Neural cell (in vitro differentiated cells): Measurements from ENCODE around the gene STKLD1. TPM values are rescaled to one million over a fixed set of nuclear protein-coding genes. Genes with fewer than 3 reads are reported as not detected.

ENCODE experiments used
- H2AFZ ChIP-seq: fragments of 200-600, 300-800 bp; sonication (generic), shearing (Covaris generic); 2 replicates; pipeline ENCODE4 v1.6.0; 2014; ENCODE audit warnings: low read depth, mild to moderate bottlenecking, antibody characterized with exemption, low read length, moderate library complexity
- H3F3A ChIP-seq: fragments of 200-600 bp; shearing (Covaris generic); 2 replicates; pipeline ENCODE4 v1.6.1; 2016; ENCODE audit warnings: mild to moderate bottlenecking, moderate library complexity, mixed read lengths, antibody characterized with exemption, low read length; ENCODE audit not compliant: insufficient read depth, poor library complexity, severe bottlenecking
- H3K27ac ChIP-seq: fragments of 200-600, 300-800 bp; sonication (generic), shearing (Covaris generic); 2 replicates; pipeline ENCODE4 v1.5.1; 2014; ENCODE audit warnings: mild to moderate bottlenecking, low read length, moderate library complexity
- H3K27me3 ChIP-seq: fragments of 300-800, 200-600 bp; sonication (generic), shearing (Covaris generic); 2 replicates; pipeline ENCODE4 v1.6.0; 2014; ENCODE audit warnings: mild to moderate bottlenecking, low read depth, low read length, moderate library complexity; ENCODE audit not compliant: insufficient read depth
- H3K36me3 ChIP-seq: fragments of 300-800, 200-600 bp; sonication (generic), shearing (Covaris generic); 2 replicates; pipeline ENCODE4 v1.5.1; 2014; ENCODE audit warnings: mild to moderate bottlenecking, antibody characterized with exemption, low read length, moderate library complexity; ENCODE audit not compliant: insufficient read depth
- H3K4me2 ChIP-seq: fragments of 300-800, 200-600 bp; sonication (generic), shearing (Covaris generic); 2 replicates; pipeline ENCODE4 v1.6.0; 2014; ENCODE audit warnings: mild to moderate bottlenecking, low read length
- H3K4me3 ChIP-seq: fragments of 300-800, 200-600 bp; sonication (generic), shearing (Covaris generic); 2 replicates; pipeline ENCODE4 v1.5.1; 2014; ENCODE audit warnings: mild to moderate bottlenecking, low read length, moderate library complexity
- H3K79me2 ChIP-seq: fragments of 200-600 bp; shearing (Covaris generic); replicated peaks from 2 replicates; pipeline ENCODE4 v1.6.0; 2014; ENCODE audit warnings: mild to moderate bottlenecking, low read length, moderate library complexity; ENCODE audit not compliant: insufficient read depth
- H3K9ac ChIP-seq: fragments of 300-800, 200-600 bp; sonication (generic), shearing (Covaris generic); 2 replicates; pipeline ENCODE4 v1.6.1; 2016; ENCODE audit warnings: mild to moderate bottlenecking, low read length, mixed read lengths
- H3K9me2 ChIP-seq: fragments of 200-600 bp; shearing (Covaris generic); 2 replicates; pipeline ENCODE4 v1.6.1; 2016; ENCODE audit warnings: mild to moderate bottlenecking, low read length, mixed read lengths; ENCODE audit not compliant: insufficient read depth
- H3K9me3 ChIP-seq: fragments of 200-600, 300-800 bp; sonication (generic), shearing (Covaris generic); 2 replicates; pipeline ENCODE4 v1.6.1; 2016; ENCODE audit warnings: mild to moderate bottlenecking, mixed run types, low read length, moderate library complexity, mixed read lengths
- H4K20me1 ChIP-seq: fragments of 200-600 bp; shearing (Covaris generic); 2 replicates; pipeline ENCODE4 v1.6.1; 2016; ENCODE audit warnings: mild to moderate bottlenecking, mixed run types; ENCODE audit not compliant: insufficient read depth
- EP300 ChIP-seq: fragments of 450-650 bp; conservative IDR thresholded peaks from 2 replicates; pipeline ENCODE4 v1.6.1; 2014; ENCODE audit warnings: antibody characterized with exemption, mild to moderate bottlenecking, moderate library complexity; ENCODE audit not compliant: poor library complexity, severe bottlenecking
- EZH2 ChIP-seq: fragments of 200-600, 300-800 bp; shearing (Covaris generic), sonication (generic); IDR thresholded peaks from 2 replicates; pipeline ENCODE4 v1.6.1; 2014; ENCODE audit warnings: antibody characterized with exemption, low read length, borderline replicate concordance, mild to moderate bottlenecking; ENCODE audit not compliant: insufficient read depth, poor library complexity, severe bottlenecking
- MXI1 ChIP-seq: fragments of 450-650 bp; conservative IDR thresholded peaks from 2 replicates; pipeline ENCODE4 v1.6.1; 2014; ENCODE audit warnings: antibody characterized with exemption, mild to moderate bottlenecking; ENCODE audit not compliant: poor library complexity, severe bottlenecking
- POLR2AphosphoS5 ChIP-seq: IDR thresholded peaks from 2 replicates; pipeline ENCODE4 v1.6.1; 2012
- RAD21 ChIP-seq: fragments of 450-650 bp; conservative IDR thresholded peaks from 2 replicates; pipeline ENCODE4 v1.6.1; 2014; ENCODE audit warnings: antibody characterized with exemption, mild to moderate bottlenecking, moderate library complexity
- SMC3 ChIP-seq: fragments of 450-650 bp; conservative IDR thresholded peaks from 2 replicates; pipeline ENCODE4 v1.6.1; 2014; ENCODE audit warnings: antibody characterized with exemption, mild to moderate bottlenecking, moderate library complexity; ENCODE audit not compliant: poor library complexity
- TAF1 ChIP-seq: IDR thresholded peaks from 2 replicates; pipeline ENCODE4 v1.6.1; 2012; ENCODE audit warnings: low read depth
- polyA plus RNA-seq: library from polyadenylated mRNA; depleted of rRNA; stranded (reverse); fragments of >200 nt; gene quantifications from 2 replicates; pipeline ENCODE4 v1.2.3, GENCODE V29; 2014
- TF ChIP-seq, protein P1 (sequence below): fragments of 450-650 bp; IDR thresholded peaks from 2 replicates; pipeline ENCODE4 v1.5.1; 2014; ENCODE audit warnings: antibody characterized with exemption, mild to moderate bottlenecking, moderate library complexity; ENCODE audit not compliant: poor library complexity, severe bottlenecking
- TF ChIP-seq, protein P2 (sequence below): IDR thresholded peaks from 2 replicates; pipeline ENCODE4 v1.6.1; 2012; ENCODE audit warnings: borderline replicate concordance

STKLD1 gene
- polyA plus RNA-seq, 1 donor from 2014 or later: 1.1 TPM

DNA sequence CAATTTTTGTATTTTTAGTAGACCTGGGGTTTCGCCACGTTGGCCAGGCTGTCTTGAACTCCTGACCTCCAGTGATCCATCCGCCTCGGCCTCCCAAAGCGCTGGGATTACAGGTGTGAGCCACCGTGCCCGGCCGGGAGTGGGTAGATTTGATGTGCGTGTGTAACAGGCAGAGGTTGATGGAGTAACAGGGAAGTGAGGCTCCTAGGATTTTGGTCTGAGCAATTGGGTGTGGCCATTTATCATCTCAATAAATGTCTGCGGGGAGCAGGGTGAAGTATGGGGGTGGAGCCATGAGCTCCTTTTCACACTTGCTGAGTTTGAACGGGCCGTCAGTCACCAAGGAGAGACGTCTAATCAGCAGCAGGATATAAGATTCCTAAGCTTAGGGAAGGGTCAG lies 42.8 kb downstream of the STKLD1 start:
- Histone ChIP-seq H3K79me2 (peaks cover 18% of the 10 kb centered on the region), H3K27ac (no peak overlapping the region), H3K4me2 (no peak overlapping the region), H3K27me3 (no peaks in the 10 kb centered on the region), H3K9ac (no peak overlapping the region), H3K9me3 (no peaks in the 10 kb centered on the region), H2AFZ (no peak overlapping the region), H4K20me1 (no peaks in the 10 kb centered on the region), H3K4me3 (peak overlapping the region; percentile 80), H3K9me2 (no peaks in the 10 kb centered on the region), H3F3A (no peaks in the 10 kb centered on the region), H3K36me3 (no peaks in the 10 kb centered on the region)
- no peak for TF ChIP-seq POLR2AphosphoS5
- TF ChIP-seq RAD21: no peak
- no peak for TF ChIP-seq SMC3
- TF ChIP-seq MXI1: no peak
- TF ChIP-seq, protein P1, sequence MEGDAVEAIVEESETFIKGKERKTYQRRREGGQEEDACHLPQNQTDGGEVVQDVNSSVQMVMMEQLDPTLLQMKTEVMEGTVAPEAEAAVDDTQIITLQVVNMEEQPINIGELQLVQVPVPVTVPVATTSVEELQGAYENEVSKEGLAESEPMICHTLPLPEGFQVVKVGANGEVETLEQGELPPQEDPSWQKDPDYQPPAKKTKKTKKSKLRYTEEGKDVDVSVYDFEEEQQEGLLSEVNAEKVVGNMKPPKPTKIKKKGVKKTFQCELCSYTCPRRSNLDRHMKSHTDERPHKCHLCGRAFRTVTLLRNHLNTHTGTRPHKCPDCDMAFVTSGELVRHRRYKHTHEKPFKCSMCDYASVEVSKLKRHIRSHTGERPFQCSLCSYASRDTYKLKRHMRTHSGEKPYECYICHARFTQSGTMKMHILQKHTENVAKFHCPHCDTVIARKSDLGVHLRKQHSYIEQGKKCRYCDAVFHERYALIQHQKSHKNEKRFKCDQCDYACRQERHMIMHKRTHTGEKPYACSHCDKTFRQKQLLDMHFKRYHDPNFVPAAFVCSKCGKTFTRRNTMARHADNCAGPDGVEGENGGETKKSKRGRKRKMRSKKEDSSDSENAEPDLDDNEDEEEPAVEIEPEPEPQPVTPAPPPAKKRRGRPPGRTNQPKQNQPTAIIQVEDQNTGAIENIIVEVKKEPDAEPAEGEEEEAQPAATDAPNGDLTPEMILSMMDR: no peak
- TF ChIP-seq EZH2: no peak
- TF ChIP-seq, protein P2, sequence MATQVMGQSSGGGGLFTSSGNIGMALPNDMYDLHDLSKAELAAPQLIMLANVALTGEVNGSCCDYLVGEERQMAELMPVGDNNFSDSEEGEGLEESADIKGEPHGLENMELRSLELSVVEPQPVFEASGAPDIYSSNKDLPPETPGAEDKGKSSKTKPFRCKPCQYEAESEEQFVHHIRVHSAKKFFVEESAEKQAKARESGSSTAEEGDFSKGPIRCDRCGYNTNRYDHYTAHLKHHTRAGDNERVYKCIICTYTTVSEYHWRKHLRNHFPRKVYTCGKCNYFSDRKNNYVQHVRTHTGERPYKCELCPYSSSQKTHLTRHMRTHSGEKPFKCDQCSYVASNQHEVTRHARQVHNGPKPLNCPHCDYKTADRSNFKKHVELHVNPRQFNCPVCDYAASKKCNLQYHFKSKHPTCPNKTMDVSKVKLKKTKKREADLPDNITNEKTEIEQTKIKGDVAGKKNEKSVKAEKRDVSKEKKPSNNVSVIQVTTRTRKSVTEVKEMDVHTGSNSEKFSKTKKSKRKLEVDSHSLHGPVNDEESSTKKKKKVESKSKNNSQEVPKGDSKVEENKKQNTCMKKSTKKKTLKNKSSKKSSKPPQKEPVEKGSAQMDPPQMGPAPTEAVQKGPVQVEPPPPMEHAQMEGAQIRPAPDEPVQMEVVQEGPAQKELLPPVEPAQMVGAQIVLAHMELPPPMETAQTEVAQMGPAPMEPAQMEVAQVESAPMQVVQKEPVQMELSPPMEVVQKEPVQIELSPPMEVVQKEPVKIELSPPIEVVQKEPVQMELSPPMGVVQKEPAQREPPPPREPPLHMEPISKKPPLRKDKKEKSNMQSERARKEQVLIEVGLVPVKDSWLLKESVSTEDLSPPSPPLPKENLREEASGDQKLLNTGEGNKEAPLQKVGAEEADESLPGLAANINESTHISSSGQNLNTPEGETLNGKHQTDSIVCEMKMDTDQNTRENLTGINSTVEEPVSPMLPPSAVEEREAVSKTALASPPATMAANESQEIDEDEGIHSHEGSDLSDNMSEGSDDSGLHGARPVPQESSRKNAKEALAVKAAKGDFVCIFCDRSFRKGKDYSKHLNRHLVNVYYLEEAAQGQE: no peak
- TF ChIP-seq EP300: no peak
- TF ChIP-seq TAF1: no peak

DNA sequence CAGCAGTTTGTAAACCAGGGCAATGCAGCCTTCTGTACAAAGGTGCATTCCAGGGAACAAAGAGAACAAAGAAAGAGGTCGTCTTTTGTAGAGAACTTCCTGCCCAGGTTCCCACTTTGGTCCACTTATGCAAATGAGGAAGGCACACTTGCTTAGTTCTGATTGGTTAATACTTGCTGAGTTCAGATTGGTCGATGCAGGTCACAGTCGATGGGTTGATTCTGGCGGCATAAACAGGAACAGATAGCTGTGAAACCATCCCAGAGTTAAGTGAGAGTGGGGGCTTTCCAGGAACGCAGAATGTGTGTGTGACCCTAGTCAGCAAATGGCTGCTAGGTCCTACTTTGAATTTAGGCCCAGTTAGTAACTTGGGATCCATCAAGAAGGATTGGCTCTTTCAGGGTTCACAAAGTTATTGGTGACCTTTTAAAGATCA lies 44.2 kb downstream of the STKLD1 start:
- no peak overlapping the region for H3K4me3 ChIP-seq
- no peak overlapping the region for H2AFZ ChIP-seq
- H3K9me2 ChIP-seq: no peaks in the 10 kb centered on the region
- H3K36me3 ChIP-seq: no peaks in the 10 kb centered on the region
- H3K79me2 ChIP-seq: peaks cover 18% of the 10 kb centered on the region
- H4K20me1 ChIP-seq: no peaks in the 10 kb centered on the region
- TF ChIP-seq EZH2 (no peak), TAF1 (no peak), MXI1 (no peak), RAD21 (no peak), POLR2AphosphoS5 (no peak), SMC3 (no peak), EP300 (no peak)
- TF ChIP-seq, protein P1: no peak
- TF ChIP-seq, protein P2: no peak
- H3K9ac ChIP-seq: no peak overlapping the region
- H3F3A ChIP-seq: no peaks in the 10 kb centered on the region
- no peak overlapping the region for H3K27ac ChIP-seq
- no peak overlapping the region for H3K4me2 ChIP-seq
- H3K27me3 ChIP-seq: no peaks in the 10 kb centered on the region
- no peaks in the 10 kb centered on the region for H3K9me3 ChIP-seq
